ENCODE measurements around the gene TCP11X2.
"Not testable (repeated sequence)": the region's sequence is repeated elsewhere in the genome, so short reads cannot be mapped to it uniquely, and the experiment has no call there.

TCP11X2 gene

GRCh38 chrX:102471762-102472220 lies at the start of gene TCP11X2:
Gene TCP11X2, minus strand, starts transcription at chrX:102471812.
- not testable (repeated sequence) for DNase-seq

DNA sequence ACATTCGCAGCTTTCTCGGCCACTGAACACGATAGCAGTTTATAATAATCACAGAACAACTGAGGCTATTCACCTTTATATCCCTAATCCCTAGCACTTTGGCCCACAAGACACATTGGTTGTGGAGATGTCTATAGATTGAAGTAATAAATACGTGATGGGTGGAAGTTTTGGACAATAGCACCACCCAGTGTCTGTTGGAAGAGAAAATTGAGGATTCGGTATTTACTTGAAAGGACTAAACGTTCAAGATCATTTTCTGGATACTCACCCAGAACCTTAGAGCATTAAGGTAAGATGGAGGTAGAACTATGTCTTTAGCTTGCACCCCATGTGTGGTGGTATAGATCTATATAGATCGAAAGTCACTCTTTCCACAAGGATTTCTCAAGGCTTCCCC lies 45.7 kb upstream of the TCP11X2 start:
- DNase-seq, result peak in 3 of 58 donors; percentile 0 to 2 (median 2)

GRCh38 chrX:102515975-102516941 lies 44.6 kb upstream of the TCP11X2 start, which contains the start of gene TMSB15A:
Gene TMSB15A, minus strand, starts transcription at chrX:102516739.
- DNase-seq, result peak in 50 of 58 donors; percentile 1 to 54 (median 22)

DNA sequence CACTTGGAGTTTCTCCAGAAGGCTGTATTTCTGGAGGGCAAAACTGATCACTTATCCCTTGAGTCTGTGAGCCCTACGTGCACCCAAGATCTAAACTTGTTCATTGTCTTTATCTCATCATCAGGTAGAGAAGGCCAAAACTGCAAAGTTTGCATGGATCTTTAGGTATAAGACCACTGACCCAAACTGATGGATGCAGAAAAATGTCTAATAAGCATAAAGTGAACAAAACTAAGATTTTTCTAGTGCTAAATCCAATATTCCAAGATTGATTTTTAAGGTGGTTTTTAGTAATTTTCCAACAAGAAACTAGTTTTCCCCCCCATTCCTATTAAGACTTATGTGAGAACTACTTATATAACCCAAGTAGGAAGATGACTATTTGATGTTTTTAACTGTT lies 42.9 kb upstream of the TCP11X2 start:
- no peak for DNase-seq

DNA sequence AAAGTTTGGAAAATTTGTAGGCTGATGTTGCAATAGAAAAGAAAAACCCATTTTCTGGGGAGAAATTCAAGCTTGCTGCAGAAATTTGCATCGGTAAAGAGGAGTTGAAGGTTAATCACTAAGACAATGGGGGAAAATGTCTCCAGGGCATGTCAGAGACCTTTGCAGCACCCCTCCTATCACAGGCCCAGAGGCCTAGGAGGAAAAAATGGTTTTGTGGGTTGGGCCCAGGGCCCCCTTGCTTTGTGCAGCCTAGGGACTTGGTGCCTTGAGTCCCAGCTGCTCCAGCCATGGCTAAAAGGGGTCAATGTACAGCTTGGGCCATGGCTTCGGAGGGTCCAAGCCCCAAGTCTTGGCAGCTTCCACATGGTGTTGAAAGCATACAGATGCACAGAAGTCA lies 27.1 kb upstream of the TCP11X2 start:
- DNase-seq, result no peak

- no peak for DNase-seq
Observed at GRCh38 chrX:102491766-102492165, 20.2 kb upstream of the TCP11X2 start.

GRCh38 chrX:102478765-102479164 lies 7.2 kb upstream of the TCP11X2 start:
- DNase-seq, result not testable (repeated sequence)

GRCh38 chrX:102470215-102470614 lies 1.4 kb downstream of the TCP11X2 start:
- not testable (repeated sequence) for DNase-seq

DNA sequence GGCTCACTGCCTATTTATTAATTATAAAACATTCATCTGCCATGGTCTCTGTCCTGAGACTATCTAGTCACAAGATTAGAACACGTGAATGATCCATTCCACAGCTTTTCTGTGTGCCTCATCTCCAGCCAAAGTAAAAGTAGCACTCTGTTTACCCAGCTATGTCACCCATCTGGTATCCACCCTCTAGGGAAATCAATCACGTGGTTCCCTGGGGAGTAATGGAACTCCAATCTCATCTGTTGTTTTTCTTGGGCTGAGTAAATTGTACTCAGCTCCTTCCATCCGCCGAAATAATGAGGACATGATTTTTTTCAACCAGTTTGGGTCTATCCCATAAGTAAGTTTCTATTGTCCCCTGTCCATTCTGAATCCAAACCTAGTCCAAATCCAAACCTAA lies 13.0 kb downstream of the TCP11X2 start:
- DNase-seq, result not testable (repeated sequence)

DNA sequence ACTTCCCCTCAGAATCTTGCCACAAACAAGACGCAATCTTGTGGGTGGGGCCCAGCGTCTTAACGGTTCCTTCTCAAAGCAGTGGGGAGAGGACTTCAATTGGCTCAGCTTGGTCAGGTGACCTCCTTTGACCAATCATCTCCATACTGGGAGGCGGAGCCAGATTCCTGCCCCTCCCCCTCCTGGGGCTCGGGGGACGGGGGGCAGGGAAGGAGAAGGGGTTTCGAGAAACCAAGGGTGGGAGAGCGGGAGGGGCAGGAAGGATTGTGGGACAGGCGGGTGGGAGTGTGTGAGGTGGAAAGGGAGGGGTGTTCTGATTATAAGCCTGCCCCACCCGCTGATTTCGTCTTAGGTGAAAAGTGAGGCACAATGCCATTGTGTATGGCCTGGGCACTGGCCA lies 31.7 kb downstream of the TCP11X2 start, which contains the start of gene NXF2B:
NXF2B (minus strand) TSS at position 101 of the 400 bp plus-strand sequence. CDS start 59,972 bp downstream, outside the sequence.
- not testable (repeated sequence) for DNase-seq

DNA sequence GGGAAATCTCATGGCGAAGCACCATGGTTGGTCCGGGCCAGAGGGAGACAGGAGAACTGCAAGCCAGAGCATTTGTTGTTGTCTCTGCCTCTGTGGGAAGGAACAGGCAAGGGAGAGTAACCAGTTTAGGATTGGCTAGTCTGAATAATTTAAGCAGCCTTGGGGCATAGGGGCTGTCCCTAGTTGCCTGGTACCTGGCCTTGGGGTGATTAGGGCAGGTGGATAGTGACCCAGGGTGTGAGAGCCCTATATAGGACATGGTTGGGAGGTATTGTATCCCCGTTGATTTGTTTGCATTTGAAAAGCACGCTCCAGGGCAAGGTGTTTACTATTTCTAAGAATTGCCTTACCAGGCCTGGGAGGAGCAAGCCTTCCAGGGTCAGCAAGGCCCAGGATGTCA lies 57.1 kb downstream of the TCP11X2 start:
- DNase-seq, result not testable (repeated sequence)
